Fibroblast of skin of abdomen (primary cell): Measurements from ENCODE around the gene GNPTG.

Experiments
- DNase-seq: peaks from one replicate; pipeline ENCODE4 v3.0.0-alpha.2; 2013

The GNPTG gene

GRCh38 chr16:1397779-1398178 lies 46.0 kb downstream of the GNPTG start:
- no peak for DNase-seq

GRCh38 chr16:1398351-1398750 lies 46.6 kb downstream of the GNPTG start:
- DNase-seq = no peak

GRCh38 chr16:1398826-1399581 lies 47.3 kb downstream of the GNPTG start:
- DNase-seq = no peak

- no peak for DNase-seq
These were observed 49.5 kb downstream of the GNPTG start for GRCh38 chr16:1401061-1401757.

- no peak for DNase-seq
These were observed 50.0 kb downstream of the GNPTG start for GRCh38 chr16:1401758-1402154.

GRCh38 chr16:1403036-1403435 lies 51.3 kb downstream of the GNPTG start:
- DNase-seq = no peak

GRCh38 chr16:1403733-1404132 lies 52.0 kb downstream of the GNPTG start:
- DNase-seq = no peak

- peak; percentile 26 for DNase-seq
These were observed 56.0 kb downstream of the GNPTG start for GRCh38 chr16:1407753-1408152.

GRCh38 chr16:1408171-1408837 lies 56.6 kb downstream of the GNPTG start:
- peak; percentile 87 for DNase-seq

- DNase-seq = no peak
These were observed 61.1 kb downstream of the GNPTG start for GRCh38 chr16:1412847-1413246.
